Measurements from ENCODE around the gene CYP26A1. TPM values are rescaled to one million over a fixed set of nuclear protein-coding genes. Genes with fewer than 3 reads are reported as not detected.

The CYP26A1 gene
- total RNA-seq, 4 donors from 2014 or later = 0.89 TPM; not detected in 3

- H3K4me3 ChIP-seq = no peak overlapping the region
- TF ChIP-seq POLR2A (IDR thresholded peaks at IDR 0.05) (no peak), POLR2AphosphoS5 (IDR thresholded peaks at IDR 0.05) (no peak), EP300 (IDR thresholded peaks at IDR 0.05) (no peak)
- TF ChIP-seq, protein P1, sequence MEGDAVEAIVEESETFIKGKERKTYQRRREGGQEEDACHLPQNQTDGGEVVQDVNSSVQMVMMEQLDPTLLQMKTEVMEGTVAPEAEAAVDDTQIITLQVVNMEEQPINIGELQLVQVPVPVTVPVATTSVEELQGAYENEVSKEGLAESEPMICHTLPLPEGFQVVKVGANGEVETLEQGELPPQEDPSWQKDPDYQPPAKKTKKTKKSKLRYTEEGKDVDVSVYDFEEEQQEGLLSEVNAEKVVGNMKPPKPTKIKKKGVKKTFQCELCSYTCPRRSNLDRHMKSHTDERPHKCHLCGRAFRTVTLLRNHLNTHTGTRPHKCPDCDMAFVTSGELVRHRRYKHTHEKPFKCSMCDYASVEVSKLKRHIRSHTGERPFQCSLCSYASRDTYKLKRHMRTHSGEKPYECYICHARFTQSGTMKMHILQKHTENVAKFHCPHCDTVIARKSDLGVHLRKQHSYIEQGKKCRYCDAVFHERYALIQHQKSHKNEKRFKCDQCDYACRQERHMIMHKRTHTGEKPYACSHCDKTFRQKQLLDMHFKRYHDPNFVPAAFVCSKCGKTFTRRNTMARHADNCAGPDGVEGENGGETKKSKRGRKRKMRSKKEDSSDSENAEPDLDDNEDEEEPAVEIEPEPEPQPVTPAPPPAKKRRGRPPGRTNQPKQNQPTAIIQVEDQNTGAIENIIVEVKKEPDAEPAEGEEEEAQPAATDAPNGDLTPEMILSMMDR (IDR thresholded peaks at IDR 0.05) = no peak
- H3K27me3 ChIP-seq = peaks cover 100% of the 10 kb centered on the region
- peaks cover 41% of the 10 kb centered on the region for H3K4me1 ChIP-seq
- no peaks in the 10 kb centered on the region for H3K9me3 ChIP-seq
- H3K27ac ChIP-seq = no peak overlapping the region
- H3K36me3 ChIP-seq = no peaks in the 10 kb centered on the region
- 25% methylated on average over 10 of the region's 10 CpGs for WGBS
- no peak for DNase-seq (ENCODE audit: low spot score in 2 of 2)
Measured at GRCh38 chr10:93069245-93069561, 4.5 kb upstream of the CYP26A1 start.

DNA sequence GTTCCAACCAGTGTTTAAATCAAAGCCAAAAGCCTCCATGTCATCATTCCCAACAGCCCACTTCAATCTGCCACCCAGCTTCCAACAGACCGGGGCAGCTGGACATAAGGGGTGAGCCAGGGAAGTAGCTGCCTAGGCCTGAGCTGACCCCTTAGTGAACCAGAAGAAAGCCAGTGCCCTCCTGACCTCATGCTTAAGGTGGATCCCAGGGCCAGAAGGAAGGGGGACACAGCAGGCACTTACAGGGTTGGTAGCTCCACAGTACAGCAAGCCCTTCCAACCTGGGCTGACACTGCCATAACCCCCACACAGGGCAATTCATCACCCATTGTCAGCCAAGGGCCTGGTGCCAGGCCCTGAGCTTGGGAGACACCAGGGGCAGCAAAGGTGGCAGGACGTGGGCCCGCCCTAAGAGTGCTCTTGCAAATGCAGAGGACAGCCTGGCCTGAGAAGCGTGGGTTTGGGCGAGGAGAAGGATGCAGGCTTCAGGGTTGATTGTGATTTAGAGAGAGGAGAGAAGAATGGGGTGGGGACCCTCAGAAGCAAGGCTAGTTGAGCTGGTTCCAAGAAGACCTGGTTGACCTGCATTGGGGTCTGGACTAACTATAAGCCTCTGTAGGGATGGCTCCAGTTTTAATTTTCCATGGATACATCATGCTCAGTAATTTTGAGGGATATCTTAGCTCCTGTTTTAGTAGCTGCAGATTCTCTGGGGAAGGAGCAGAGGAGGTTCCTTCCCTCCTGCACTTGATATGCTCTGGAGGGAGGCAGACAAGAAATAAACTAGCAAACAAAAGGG is 3.1 kb upstream of the CYP26A1 start:
- Histone ChIP-seq H3K36me3 (no peaks in the 10 kb centered on the region), H3K27me3 (peaks cover 100% of the 10 kb centered on the region), H3K4me3 (no peak overlapping the region), H3K27ac (no peak overlapping the region), H3K4me1 (peaks cover 52% of the 10 kb centered on the region), H3K9me3 (no peaks in the 10 kb centered on the region)
- no peak for DNase-seq (ENCODE audit: low spot score in 2 of 2)
- no peak for TF ChIP-seq POLR2A (IDR thresholded peaks at IDR 0.05)
- TF ChIP-seq POLR2AphosphoS5 (IDR thresholded peaks at IDR 0.05) = no peak
- TF ChIP-seq EP300 (IDR thresholded peaks at IDR 0.05) = no peak
- TF ChIP-seq, protein P1 (IDR thresholded peaks at IDR 0.05) = no peak
- WGBS = 78% methylated on average over 5 of the region's 5 CpGs

- H3K27me3 ChIP-seq = peaks cover 100% of the 10 kb centered on the region
- 60% methylated on average over 7 of the region's 7 CpGs for WGBS
- no peak for TF ChIP-seq EP300 (IDR thresholded peaks at IDR 0.05)
- no peak for TF ChIP-seq POLR2A (IDR thresholded peaks at IDR 0.05)
- TF ChIP-seq, protein P1 (IDR thresholded peaks at IDR 0.05) = no peak
- H3K4me3 ChIP-seq = no peak overlapping the region
- H3K27ac ChIP-seq = no peak overlapping the region
- DNase-seq (ENCODE audit: low spot score in 2 of 2) = no peak
- H3K9me3 ChIP-seq = no peaks in the 10 kb centered on the region
- H3K4me1 ChIP-seq = peaks cover 46% of the 10 kb centered on the region
- no peaks in the 10 kb centered on the region for H3K36me3 ChIP-seq
Measured at GRCh38 chr10:93071177-93071472, 2.6 kb upstream of the CYP26A1 start.

DNA sequence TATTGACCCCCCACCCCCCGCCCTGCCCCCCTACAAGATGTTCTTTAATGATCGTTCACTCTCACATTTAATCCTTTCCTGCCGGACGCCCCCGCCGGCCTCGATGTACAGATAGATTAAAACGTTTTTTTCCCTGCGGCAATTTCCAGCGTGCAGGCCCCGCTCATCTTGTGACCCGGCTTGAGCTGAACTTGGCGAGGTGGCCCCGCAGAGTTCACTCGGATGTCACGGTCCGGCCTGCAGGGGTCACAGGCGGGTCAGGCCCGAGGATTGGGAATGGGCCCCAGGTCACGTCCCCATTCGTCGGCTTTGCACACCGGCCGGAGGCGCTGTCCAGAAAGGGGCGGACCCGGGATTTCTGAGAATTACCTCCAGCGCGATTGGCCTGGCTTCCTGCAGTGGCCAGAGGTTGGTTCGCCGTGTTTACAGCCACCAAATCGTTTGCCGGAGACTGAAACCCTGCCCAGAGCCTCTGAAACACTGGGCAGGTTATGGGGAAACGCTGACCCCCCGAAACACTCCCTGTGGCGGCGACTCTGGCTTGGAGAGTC is 1.9 kb upstream of the CYP26A1 start:
- TF ChIP-seq POLR2A (IDR thresholded peaks at IDR 0.05) (no peak), POLR2AphosphoS5 (IDR thresholded peaks at IDR 0.05) (no peak), EP300 (IDR thresholded peaks at IDR 0.05) (no peak)
- TF ChIP-seq, protein P1 (IDR thresholded peaks at IDR 0.05) = no peak
- H3K9me3 ChIP-seq = no peaks in the 10 kb centered on the region
- H3K27ac ChIP-seq = no peak overlapping the region
- peak overlapping the region; percentile 40 for H3K4me3 ChIP-seq
- WGBS = 2% methylated on average over 12 of the region's 37 CpGs
- no peaks in the 10 kb centered on the region for H3K36me3 ChIP-seq
- H3K27me3 ChIP-seq = peaks cover 100% of the 10 kb centered on the region
- H3K4me1 ChIP-seq = peaks cover 45% of the 10 kb centered on the region
- no peak for DNase-seq (ENCODE audit: low spot score in 2 of 2)

DNA sequence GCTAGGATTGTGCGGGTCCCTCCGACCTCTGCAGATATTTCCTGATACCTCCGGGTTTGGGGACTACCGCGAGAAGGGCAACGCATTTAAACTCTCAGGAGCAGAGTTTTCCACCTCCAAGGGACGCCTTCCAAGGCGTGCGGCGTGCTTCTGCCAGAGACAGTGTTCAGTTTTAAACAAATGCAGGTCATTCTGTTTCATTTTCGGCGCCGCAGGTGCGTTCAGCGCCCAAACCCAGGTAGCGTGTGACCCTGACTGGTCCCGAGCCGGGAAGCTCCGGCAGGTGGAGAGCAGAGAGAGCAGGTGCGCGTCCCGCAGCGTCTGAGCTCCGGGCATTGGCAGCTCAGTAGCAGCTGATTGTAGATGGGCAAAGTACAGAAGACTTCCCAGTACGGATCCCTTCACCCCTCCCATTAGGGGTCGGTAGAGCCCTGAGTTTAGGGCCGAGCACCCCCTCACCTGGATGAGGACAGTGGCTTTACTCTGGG is 1.4 kb upstream of the CYP26A1 start:
- peaks cover 45% of the 10 kb centered on the region for H3K4me1 ChIP-seq
- peaks cover 99% of the 10 kb centered on the region for H3K27me3 ChIP-seq
- no peak for TF ChIP-seq POLR2A (IDR thresholded peaks at IDR 0.05)
- H3K4me3 ChIP-seq = peak overlapping the region; percentile 40
- DNase-seq (ENCODE audit: low spot score in 2 of 2) = no peak
- no peaks in the 10 kb centered on the region for H3K36me3 ChIP-seq
- no peak overlapping the region for H3K27ac ChIP-seq
- no peaks in the 10 kb centered on the region for H3K9me3 ChIP-seq
- 1% methylated on average over 18 of the region's 27 CpGs for WGBS

Data from suprapubic skin (tissue), 4 donors.